ENCODE data around the gene MRPL42. TPM values are rescaled to one million over a fixed set of nuclear protein-coding genes. Genes with fewer than 3 reads are reported as not detected.

MRPL42 gene
- total and polyA plus RNA-seq, 2 experiments from 2014 or later = 195 to 269 TPM

DNA sequence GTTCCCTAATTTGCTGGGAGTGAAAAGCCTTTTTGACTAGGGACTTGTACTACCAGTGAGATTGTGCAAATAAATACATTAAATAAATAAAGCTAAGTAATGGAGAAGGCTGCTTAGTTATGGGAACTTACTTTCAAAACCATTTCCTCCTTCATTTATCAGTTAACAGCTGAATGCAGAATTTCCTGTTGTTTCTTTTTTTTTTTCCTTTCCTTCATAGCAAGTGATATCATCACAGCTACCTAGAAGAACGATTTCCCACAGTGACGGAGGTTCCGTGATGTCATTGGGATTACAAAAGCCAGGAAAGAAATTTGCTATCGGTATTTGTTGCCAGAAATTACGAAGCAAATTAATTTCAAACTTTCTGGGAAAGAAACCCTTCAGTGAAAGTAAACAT, 63.0 kb downstream of the MRPL42 start:
- H3K27me3 Mint-ChIP-seq (ENCODE audit: insufficient read depth, low read depth, poor library complexity) = no peaks in the 10 kb centered on the region
- Histone ChIP-seq H4K20me1 (replicated peaks; ENCODE audit: insufficient read depth) (no peaks in the 10 kb centered on the region), H3F3A (replicated peaks; ENCODE audit: low read depth) (no peaks in the 10 kb centered on the region), H3K4me2 (no peak overlapping the region), H3K4me1 (ENCODE audit: insufficient read depth) (peaks cover 4% of the 10 kb centered on the region; the same call in 1 of the 2 replicates), H2AFZ (no peak overlapping the region), H3K9me2 (ENCODE audit: insufficient read depth) (0 out of 2 replicates have a peak, but pooled peaks cover 7% of the 10 kb centered on the region), H3K79me2 (replicated peaks; ENCODE audit: insufficient read depth) (no peaks in the 10 kb centered on the region), H3K27ac (ENCODE audit: low read depth) (no peak overlapping the region), H3K27me3 (ENCODE audit: insufficient read depth) (no peaks in the 10 kb centered on the region), H3K36me3 (ENCODE audit: insufficient read depth) (no peaks in the 10 kb centered on the region), H3K4me3 (no peak overlapping the region)
- TF ChIP-seq, protein P1, sequence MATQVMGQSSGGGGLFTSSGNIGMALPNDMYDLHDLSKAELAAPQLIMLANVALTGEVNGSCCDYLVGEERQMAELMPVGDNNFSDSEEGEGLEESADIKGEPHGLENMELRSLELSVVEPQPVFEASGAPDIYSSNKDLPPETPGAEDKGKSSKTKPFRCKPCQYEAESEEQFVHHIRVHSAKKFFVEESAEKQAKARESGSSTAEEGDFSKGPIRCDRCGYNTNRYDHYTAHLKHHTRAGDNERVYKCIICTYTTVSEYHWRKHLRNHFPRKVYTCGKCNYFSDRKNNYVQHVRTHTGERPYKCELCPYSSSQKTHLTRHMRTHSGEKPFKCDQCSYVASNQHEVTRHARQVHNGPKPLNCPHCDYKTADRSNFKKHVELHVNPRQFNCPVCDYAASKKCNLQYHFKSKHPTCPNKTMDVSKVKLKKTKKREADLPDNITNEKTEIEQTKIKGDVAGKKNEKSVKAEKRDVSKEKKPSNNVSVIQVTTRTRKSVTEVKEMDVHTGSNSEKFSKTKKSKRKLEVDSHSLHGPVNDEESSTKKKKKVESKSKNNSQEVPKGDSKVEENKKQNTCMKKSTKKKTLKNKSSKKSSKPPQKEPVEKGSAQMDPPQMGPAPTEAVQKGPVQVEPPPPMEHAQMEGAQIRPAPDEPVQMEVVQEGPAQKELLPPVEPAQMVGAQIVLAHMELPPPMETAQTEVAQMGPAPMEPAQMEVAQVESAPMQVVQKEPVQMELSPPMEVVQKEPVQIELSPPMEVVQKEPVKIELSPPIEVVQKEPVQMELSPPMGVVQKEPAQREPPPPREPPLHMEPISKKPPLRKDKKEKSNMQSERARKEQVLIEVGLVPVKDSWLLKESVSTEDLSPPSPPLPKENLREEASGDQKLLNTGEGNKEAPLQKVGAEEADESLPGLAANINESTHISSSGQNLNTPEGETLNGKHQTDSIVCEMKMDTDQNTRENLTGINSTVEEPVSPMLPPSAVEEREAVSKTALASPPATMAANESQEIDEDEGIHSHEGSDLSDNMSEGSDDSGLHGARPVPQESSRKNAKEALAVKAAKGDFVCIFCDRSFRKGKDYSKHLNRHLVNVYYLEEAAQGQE (IDR thresholded peaks at IDR 0.05; ENCODE audit: unreplicated experiment) = no peak
- TF ChIP-seq CREB1 (CRISPR knock-in tag; IDR thresholded peaks at IDR 0.05; ENCODE audit: low read depth) (no peak), POLR2AphosphoS5 (IDR thresholded peaks at IDR 0.05; ENCODE audit: low read depth) (no peak)
- no peaks in the 10 kb centered on the region; the same call in 2 of the 3 replicates for H3K9me3 Mint-ChIP-seq
- DNase-seq (ENCODE audit: low spot score) = no peak
- no peak overlapping the region for H3K27ac Mint-ChIP-seq
- peaks cover 3% of the 10 kb centered on the region; the same call in 1 of the 3 replicates for H3K4me1 Mint-ChIP-seq
- no peaks in the 10 kb centered on the region for H3K36me3 Mint-ChIP-seq (ENCODE audit: low read depth)
- H3K4me3 Mint-ChIP-seq = no peak overlapping the region
- no peak for ATAC-seq

DNA sequence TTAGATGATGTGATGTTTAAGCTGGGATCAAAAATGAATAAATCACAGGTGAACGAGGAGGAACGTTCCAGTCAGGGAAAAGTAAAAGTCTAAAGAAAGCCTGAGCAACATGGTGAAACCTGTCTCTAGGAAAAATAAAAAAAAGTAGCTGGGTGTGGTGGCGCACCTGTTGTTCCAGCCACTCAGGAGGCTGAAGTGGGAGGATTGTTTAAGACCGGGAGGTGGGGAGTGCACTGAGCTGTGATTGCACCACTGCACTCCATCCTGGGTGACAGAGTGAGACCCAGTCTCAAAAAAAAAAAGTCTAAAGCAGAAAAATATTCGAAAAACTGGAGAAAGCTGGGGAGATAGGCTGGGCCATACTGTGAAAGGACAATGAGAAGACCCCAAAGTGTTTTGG, 66.0 kb downstream of the MRPL42 start:
- no peaks in the 10 kb centered on the region for H4K20me1 ChIP-seq (replicated peaks; ENCODE audit: insufficient read depth)
- no peaks in the 10 kb centered on the region for H3K27me3 Mint-ChIP-seq (ENCODE audit: insufficient read depth, low read depth, poor library complexity)
- H3K9me3 Mint-ChIP-seq = no peaks in the 10 kb centered on the region; the same call in 2 of the 3 replicates
- H3F3A ChIP-seq (replicated peaks; ENCODE audit: low read depth) = no peaks in the 10 kb centered on the region
- no peaks in the 10 kb centered on the region for H3K79me2 ChIP-seq (replicated peaks; ENCODE audit: insufficient read depth)
- no peak overlapping the region for H3K4me3 Mint-ChIP-seq
- H3K27ac Mint-ChIP-seq = no peak overlapping the region
- no peaks in the 10 kb centered on the region for H3K4me1 ChIP-seq (ENCODE audit: insufficient read depth)
- H3K27me3 ChIP-seq (ENCODE audit: insufficient read depth) = no peaks in the 10 kb centered on the region
- H3K9me2 ChIP-seq (ENCODE audit: insufficient read depth) = 0 out of 2 replicates have a peak, but pooled peaks cover 7% of the 10 kb centered on the region
- ATAC-seq (no peak), DNase-seq (ENCODE audit: low spot score) (no peak)
- H3K36me3 Mint-ChIP-seq (ENCODE audit: low read depth) = no peaks in the 10 kb centered on the region
- no peak overlapping the region for H2AFZ ChIP-seq
- no peaks in the 10 kb centered on the region for H3K4me1 Mint-ChIP-seq
- H3K4me3 ChIP-seq = no peak overlapping the region
- H3K4me2 ChIP-seq = no peak overlapping the region
- H3K27ac ChIP-seq (ENCODE audit: low read depth) = no peak overlapping the region
- H3K36me3 ChIP-seq (ENCODE audit: insufficient read depth) = no peaks in the 10 kb centered on the region
- TF ChIP-seq, protein P2, sequence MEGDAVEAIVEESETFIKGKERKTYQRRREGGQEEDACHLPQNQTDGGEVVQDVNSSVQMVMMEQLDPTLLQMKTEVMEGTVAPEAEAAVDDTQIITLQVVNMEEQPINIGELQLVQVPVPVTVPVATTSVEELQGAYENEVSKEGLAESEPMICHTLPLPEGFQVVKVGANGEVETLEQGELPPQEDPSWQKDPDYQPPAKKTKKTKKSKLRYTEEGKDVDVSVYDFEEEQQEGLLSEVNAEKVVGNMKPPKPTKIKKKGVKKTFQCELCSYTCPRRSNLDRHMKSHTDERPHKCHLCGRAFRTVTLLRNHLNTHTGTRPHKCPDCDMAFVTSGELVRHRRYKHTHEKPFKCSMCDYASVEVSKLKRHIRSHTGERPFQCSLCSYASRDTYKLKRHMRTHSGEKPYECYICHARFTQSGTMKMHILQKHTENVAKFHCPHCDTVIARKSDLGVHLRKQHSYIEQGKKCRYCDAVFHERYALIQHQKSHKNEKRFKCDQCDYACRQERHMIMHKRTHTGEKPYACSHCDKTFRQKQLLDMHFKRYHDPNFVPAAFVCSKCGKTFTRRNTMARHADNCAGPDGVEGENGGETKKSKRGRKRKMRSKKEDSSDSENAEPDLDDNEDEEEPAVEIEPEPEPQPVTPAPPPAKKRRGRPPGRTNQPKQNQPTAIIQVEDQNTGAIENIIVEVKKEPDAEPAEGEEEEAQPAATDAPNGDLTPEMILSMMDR (conservative IDR thresholded peaks at IDR 0.05; ENCODE audit: low read depth in 2 of 2) = no peak
- TF ChIP-seq ETS1 (IDR thresholded peaks at IDR 0.05) (no peak), STAT1 (IDR thresholded peaks at IDR 0.05; ENCODE audit: unreplicated experiment) (no peak), CREB1 (CRISPR knock-in tag; IDR thresholded peaks at IDR 0.05; ENCODE audit: low read depth) (no peak), ZNF331 (CRISPR knock-in tag; IDR thresholded peaks at IDR 0.05; ENCODE audit: low read depth) (no peak)
- TF ChIP-seq, protein P1 (IDR thresholded peaks at IDR 0.05; ENCODE audit: unreplicated experiment) = no peak

All from GM23338 (cell line).